Activated CD4-positive, alpha-beta T cell treated with anti-CD3 and anti-CD28 coated beads, Interleukin-2, amount 10 ng/mL, durations not matched to agents 24 days and 14 days (primary cell): ENCODE results near the gene CMKLR1. TPM values are rescaled to one million over a fixed set of nuclear protein-coding genes. Genes with fewer than 3 reads are reported as not detected.

Experiments used
- DNase-seq: peaks from one replicate; pipeline ENCODE4 v3.0.0; 2022
- H3K27ac Mint-ChIP-seq: one replicate; pipeline ENCODE4 v1.8.0; 2022; ENCODE audit warnings: mild to moderate bottlenecking, mixed read lengths
- H3K27me3 Mint-ChIP-seq: one replicate; pipeline ENCODE4 v1.8.0; 2022; ENCODE audit warnings: mixed read lengths
- H3K36me3 Mint-ChIP-seq: one replicate; pipeline ENCODE4 v1.8.0; 2022; ENCODE audit warnings: low read depth, mild to moderate bottlenecking, mixed read lengths
- H3K4me1 Mint-ChIP-seq: one replicate; pipeline ENCODE4 v1.8.0; 2021; ENCODE audit warnings: mixed read lengths
- H3K4me3 Mint-ChIP-seq: one replicate; pipeline ENCODE4 v1.8.0; 2022; ENCODE audit warnings: mild to moderate bottlenecking, moderate library complexity, mixed read lengths
- H3K9me3 Mint-ChIP-seq: one replicate; pipeline ENCODE4 v1.8.0; 2021; ENCODE audit warnings: mixed read lengths
- intact Hi-C: fragments of 100-400 bp; cut with micrococcal nuclease; formaldehyde crosslinking; loops from one replicate; pipeline ENCODE4 v1.15.1; 2023
- total RNA-seq: library from RNA; stranded (reverse); gene quantifications from 2 replicates; pipeline ENCODE4 v1.2.3, GENCODE V29; 2022

The CMKLR1 gene
- total RNA-seq, 1 donor from 2014 or later, result not detected

DNA sequence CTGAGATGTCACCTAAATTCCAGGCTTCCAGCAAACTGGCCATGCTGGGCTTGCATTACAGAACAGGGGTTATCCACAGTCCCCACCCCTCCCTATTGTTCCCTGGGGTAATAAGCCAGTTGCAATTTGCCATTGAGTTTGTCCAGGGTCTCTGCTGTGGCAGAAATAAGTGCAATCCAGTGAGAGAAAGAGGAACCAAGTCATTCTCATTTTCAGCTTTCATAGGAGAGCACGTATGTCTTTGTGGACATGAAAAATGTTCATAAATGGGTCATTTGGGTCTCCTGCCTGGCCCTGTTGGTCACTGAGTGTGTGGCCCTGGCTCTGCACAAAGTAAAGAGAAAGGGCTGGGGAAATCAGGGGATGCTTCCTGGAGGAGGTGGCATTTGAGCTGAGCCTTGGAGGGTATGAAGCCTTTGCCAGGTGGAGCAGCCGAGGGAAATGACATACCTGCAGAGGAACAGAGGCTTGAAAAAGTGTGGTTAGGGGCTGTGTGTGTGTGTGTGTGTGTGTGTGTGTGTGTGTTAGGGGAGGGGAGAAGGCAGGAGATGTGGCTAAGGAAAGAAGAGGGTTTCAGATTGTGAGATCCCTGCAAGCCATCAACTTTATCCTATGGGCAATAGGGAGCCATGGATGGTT is 29.3 kb downstream of the CMKLR1 start:
- intact Hi-C loops, result no loop called here
- no peak for DNase-seq
- peaks cover 5% of the 10 kb centered on the region for H3K27me3 Mint-ChIP-seq
- no peaks in the 10 kb centered on the region for H3K36me3 Mint-ChIP-seq
- no peak overlapping the region for H3K27ac Mint-ChIP-seq
- H3K4me1 Mint-ChIP-seq, result peaks cover 22% of the 10 kb centered on the region
- H3K4me3 Mint-ChIP-seq, result no peak overlapping the region
- H3K9me3 Mint-ChIP-seq, result no peaks in the 10 kb centered on the region

DNA sequence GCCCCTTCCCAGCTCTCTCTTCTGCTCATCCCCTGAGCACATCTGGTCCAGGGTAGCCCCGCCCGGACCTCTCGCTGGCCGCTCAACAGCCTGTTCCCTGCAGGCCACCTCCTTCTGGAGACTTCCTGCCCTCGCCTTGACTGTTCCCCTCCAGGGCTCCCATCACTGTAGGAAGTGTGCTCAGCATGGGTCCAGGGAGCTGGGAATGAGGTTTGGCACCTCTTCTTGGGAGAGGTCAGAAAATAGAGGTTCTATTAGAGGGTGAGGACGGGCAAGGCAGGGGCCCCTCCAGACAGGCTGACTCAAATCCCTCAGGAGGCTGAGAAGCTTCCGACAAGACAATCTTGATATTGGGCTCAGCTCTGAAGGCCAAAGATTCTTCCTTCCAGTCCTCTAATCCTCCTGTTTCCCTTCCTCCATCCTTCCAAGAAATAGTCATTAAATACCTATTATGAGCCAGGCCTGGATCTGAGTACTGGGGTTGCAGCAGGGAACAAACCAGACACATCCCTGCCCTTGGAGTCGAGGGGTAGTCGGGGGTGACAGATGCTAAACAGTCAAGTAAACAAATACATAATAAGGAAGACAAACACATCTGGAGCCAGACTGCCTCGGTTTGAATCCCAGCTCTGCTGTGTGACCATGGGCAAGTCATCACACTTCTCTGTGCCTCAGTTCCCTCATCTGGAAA is 30.6 kb downstream of the CMKLR1 start:
- Mint-ChIP-seq H3K4me1 (peaks cover 16% of the 10 kb centered on the region), H3K9me3 (no peaks in the 10 kb centered on the region), H3K4me3 (no peak overlapping the region), H3K27me3 (peaks cover 9% of the 10 kb centered on the region), H3K27ac (no peak overlapping the region), H3K36me3 (no peaks in the 10 kb centered on the region)
- no peak for DNase-seq
- intact Hi-C loops, result no loop called here

DNA sequence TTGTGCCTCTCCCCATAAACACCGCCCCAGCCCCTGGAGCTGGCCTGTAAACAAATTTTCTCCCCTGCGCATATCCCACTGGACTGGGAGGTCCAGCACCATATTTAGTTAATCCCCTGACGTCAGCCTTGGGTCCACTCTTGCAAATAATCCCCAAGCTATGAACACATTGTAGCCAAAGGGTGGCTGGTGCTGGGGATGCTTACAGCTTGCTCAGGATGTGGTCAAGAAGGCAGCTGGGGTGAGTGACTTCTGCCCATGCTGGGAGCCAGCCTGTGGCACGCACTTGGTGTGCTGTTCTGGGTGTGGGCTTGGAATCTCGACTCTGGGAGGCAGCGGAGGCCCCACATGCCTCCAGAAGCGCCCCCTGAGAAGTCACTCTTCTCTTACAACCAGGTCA is 32.1 kb downstream of the CMKLR1 start:
- Mint-ChIP-seq H3K36me3 (no peaks in the 10 kb centered on the region), H3K4me3 (no peak overlapping the region), H3K27ac (no peak overlapping the region), H3K27me3 (peaks cover 9% of the 10 kb centered on the region), H3K9me3 (no peaks in the 10 kb centered on the region), H3K4me1 (peaks cover 14% of the 10 kb centered on the region)
- intact Hi-C loops, result no loop called here
- no peak for DNase-seq

DNA sequence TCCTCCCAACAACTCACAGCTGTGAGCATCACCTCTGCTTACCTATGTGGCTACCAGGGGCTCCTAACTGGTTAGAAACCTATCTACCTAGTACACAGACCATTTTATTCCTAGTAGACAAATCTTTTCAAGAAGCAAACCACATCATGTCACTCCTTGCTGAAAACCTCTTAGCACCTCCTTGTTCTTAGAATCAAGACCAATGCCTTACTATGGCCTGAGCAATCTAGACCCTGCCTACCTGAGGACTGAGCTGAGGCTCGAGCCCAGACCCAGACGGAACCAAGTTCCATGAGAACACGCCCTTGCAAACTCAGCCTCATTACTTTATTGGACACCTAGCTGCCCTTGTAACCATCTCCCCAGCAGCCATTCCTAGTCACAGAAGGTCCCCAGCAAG is 32.6 kb downstream of the CMKLR1 start:
- Mint-ChIP-seq H3K27ac (no peak overlapping the region), H3K4me1 (peaks cover 14% of the 10 kb centered on the region), H3K36me3 (no peaks in the 10 kb centered on the region), H3K27me3 (peaks cover 9% of the 10 kb centered on the region), H3K9me3 (no peaks in the 10 kb centered on the region), H3K4me3 (no peak overlapping the region)
- intact Hi-C loops, result no loop called here
- no peak for DNase-seq

DNA sequence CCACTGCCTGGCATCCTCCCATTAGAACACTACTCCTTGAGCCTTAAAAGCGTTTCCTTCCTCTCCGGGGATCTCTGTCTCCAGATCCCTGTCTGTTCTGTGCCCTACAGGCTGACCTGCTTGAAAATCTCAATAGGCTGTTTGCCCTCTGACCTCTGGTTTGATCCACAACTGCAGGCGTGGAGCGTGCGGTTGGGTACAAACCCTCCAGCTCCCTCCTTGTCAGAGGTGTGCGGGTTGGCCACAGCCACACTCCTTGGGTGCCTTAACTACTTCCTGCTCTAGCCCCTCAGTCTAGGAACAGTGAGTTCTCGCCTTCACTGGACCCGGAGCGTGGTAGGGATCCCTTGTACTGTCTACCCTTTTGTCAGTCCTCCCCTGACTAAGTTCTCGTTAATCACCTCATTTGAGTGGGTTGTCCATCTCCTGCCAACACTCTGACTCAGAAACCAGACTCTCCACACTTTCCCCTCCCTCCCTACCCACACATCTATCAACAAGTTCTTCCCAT is 33.1 kb downstream of the CMKLR1 start:
- peak overlapping the region; percentile 21 for H3K4me3 Mint-ChIP-seq
- H3K27ac Mint-ChIP-seq, result peak overlapping the region; percentile 13
- H3K36me3 Mint-ChIP-seq, result no peaks in the 10 kb centered on the region
- no peaks in the 10 kb centered on the region for H3K9me3 Mint-ChIP-seq
- H3K27me3 Mint-ChIP-seq, result peaks cover 9% of the 10 kb centered on the region
- H3K4me1 Mint-ChIP-seq, result peaks cover 14% of the 10 kb centered on the region
- intact Hi-C loops, result no loop called here
- DNase-seq, result no peak

DNA sequence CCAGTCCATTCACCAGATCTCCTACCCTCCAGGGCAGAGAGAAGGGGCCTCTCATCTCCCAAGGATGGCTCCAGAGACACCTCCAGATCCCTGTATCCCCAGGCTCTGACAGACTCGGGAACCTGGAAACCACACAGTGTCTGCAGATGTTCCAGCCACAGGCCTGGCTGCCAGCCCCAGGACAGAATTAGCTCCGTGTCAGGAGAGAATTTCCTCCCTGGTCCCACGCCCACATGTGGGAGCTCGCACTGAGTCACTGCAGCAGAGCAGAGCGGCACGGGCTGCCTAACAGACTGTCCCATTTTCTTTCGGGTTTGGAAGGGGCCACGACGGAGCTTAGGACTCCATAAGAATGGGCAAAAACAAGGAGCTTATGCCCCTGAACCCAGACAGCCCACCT is 33.6 kb downstream of the CMKLR1 start:
- Mint-ChIP-seq H3K9me3 (no peaks in the 10 kb centered on the region), H3K36me3 (no peaks in the 10 kb centered on the region), H3K4me1 (peaks cover 14% of the 10 kb centered on the region), H3K27ac (no peak overlapping the region), H3K27me3 (peaks cover 9% of the 10 kb centered on the region), H3K4me3 (no peak overlapping the region)
- no peak for DNase-seq
- intact Hi-C loops, result no loop called here

DNA sequence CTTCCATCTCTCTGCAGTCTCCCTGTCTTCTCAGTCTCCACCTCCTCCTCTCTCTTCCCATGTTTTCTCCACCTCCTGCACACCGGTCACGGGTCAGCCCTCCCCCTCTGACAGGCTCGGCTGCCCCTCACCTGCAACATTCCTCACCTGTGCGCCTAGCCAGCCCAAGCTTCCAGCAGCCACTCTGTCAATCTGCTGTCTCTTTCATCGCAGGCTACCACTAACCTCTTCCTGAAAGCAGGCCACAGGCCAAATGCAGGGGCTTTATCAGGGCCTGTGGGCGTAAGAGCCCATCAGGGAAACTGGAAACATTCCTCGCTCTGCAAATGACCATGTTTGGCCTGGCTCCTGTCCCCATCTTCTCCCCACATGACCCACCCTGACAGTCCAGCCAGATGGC is 34.5 kb downstream of the CMKLR1 start:
- no peak overlapping the region for H3K27ac Mint-ChIP-seq

DNA sequence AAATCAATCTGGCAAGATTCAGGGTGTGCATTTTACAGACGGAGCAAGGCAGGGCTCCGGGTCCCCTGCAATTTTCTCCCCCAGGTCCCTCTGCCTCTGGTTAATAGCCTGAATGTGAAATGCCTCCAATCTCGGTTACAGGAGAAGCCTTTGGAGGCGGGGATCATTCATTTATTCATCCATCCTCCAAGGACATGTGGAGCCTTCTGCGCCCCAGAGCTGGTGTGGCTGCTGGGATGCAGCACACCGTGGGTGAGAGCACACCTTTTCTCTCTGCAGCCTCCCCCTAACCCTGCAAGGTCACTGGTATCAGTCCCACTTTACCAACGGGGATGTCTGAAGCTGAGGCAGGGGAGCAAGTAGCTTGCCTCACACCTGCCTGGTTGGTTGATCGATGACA is 35.4 kb downstream of the CMKLR1 start:
- peaks cover 14% of the 10 kb centered on the region for H3K4me1 Mint-ChIP-seq

More for the DNA sequence above, 34.5 kb downstream of the CMKLR1 start:
- H3K9me3 Mint-ChIP-seq, result no peaks in the 10 kb centered on the region
- H3K36me3 Mint-ChIP-seq, result no peaks in the 10 kb centered on the region
- peaks cover 9% of the 10 kb centered on the region for H3K27me3 Mint-ChIP-seq
- no peak for DNase-seq
- no peak overlapping the region for H3K4me3 Mint-ChIP-seq
- H3K4me1 Mint-ChIP-seq, result peaks cover 14% of the 10 kb centered on the region
- intact Hi-C loops, result no loop called here

DNA sequence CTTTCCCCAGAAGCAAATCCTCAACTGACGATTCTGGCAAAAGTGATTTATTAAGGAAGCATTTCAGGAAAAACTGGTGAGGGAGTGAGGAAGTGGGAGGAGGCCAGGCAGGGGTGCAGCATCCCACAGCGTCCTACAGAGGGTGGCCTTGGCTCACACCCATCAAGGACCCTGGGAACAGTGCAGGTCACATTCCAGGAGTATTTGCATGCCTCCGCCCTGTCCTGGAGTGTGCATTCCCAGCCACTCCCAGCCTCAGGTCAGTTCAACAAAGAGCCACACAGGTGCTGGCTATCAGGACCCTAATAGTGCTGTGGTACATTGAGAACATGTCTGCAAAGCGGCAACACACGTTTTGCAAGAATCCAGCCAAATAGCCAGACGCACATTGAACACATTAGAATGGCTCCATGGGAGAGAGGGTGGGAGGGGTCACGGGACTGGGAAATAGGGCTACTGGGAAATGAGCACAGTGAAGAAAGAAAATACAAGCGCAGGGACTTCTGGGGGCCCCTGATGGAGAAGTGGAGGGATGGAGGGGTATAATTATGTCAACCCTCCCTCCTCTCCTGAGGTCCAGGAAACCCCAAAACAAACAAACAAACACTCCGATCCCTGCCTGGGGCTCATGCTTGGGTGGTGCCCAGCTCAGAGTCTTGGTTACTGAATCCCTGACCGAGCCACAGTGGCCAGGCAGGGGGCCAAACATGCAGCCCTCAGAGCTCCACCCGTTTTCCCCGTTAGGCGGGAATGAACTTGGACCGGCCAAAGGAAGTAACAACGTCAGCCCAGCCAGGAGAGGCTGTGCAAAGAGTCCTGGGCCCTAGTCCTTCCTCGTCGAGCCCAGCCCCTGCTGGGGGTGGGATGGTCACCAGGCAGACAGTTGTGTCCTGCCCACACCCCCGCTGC is 36.5 kb downstream of the CMKLR1 start:
- peaks cover 14% of the 10 kb centered on the region for H3K4me1 Mint-ChIP-seq
- peaks cover 9% of the 10 kb centered on the region for H3K27me3 Mint-ChIP-seq
- intact Hi-C loops, result no loop called here
- no peaks in the 10 kb centered on the region for H3K9me3 Mint-ChIP-seq
- DNase-seq, result no peak
- H3K27ac Mint-ChIP-seq, result no peak overlapping the region
- H3K4me3 Mint-ChIP-seq, result no peak overlapping the region
- H3K36me3 Mint-ChIP-seq, result no peaks in the 10 kb centered on the region

More for the DNA sequence above, 35.4 kb downstream of the CMKLR1 start:
- intact Hi-C loops, result no loop called here
- Mint-ChIP-seq H3K4me3 (no peak overlapping the region), H3K36me3 (no peaks in the 10 kb centered on the region), H3K27ac (no peak overlapping the region), H3K27me3 (peaks cover 9% of the 10 kb centered on the region), H3K9me3 (no peaks in the 10 kb centered on the region)
- no peak for DNase-seq

DNA sequence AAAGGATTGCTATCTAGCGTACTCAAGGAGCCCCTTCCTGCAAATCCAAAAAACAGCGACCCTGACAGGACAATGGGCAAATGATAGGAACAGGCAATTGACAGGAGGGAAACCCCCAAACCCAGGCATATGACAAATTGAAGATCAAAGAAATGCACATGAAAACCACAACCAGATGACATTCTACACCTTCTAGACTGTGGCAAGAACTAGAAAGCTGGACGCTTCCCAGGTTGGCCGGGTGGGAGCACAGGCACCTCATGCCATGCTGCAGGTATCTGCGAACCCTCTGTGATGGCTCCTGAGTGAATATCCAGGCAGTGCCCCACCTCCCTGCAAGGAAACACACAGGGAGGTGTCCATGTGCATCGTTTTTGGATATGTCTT is 37.1 kb downstream of the CMKLR1 start:
- H3K4me3 Mint-ChIP-seq, result no peak overlapping the region
- H3K27me3 Mint-ChIP-seq, result peaks cover 9% of the 10 kb centered on the region
- H3K27ac Mint-ChIP-seq, result no peak overlapping the region
- H3K9me3 Mint-ChIP-seq, result no peaks in the 10 kb centered on the region
- no peak for DNase-seq
- H3K4me1 Mint-ChIP-seq, result peaks cover 14% of the 10 kb centered on the region
- no peaks in the 10 kb centered on the region for H3K36me3 Mint-ChIP-seq
- intact Hi-C loops, result no loop called here

DNA sequence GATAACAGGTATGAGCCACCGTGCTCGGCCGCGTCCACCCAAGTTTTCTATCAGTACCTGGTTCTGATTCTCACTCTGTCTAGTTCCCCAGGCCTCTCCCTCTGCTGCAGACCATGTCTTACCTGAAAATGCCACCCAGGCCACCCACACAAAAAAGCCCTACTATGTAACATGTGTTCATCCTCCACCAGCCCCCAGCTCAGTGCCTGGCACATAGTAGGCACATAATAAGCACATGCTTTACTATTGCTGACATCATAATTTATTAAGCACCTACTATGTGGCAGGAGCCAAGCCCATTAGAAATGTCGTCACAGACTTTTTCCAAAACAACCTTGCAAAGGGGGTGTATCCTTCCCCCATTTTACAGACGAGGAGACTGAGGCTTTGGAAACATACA is 37.8 kb downstream of the CMKLR1 start:
- no peak overlapping the region for H3K27ac Mint-ChIP-seq
- intact Hi-C loops, result no loop called here
- H3K4me1 Mint-ChIP-seq, result peaks cover 7% of the 10 kb centered on the region
- H3K9me3 Mint-ChIP-seq, result no peaks in the 10 kb centered on the region
- peaks cover 6% of the 10 kb centered on the region for H3K27me3 Mint-ChIP-seq
- no peak for DNase-seq
- H3K4me3 Mint-ChIP-seq, result no peak overlapping the region
- no peaks in the 10 kb centered on the region for H3K36me3 Mint-ChIP-seq

DNA sequence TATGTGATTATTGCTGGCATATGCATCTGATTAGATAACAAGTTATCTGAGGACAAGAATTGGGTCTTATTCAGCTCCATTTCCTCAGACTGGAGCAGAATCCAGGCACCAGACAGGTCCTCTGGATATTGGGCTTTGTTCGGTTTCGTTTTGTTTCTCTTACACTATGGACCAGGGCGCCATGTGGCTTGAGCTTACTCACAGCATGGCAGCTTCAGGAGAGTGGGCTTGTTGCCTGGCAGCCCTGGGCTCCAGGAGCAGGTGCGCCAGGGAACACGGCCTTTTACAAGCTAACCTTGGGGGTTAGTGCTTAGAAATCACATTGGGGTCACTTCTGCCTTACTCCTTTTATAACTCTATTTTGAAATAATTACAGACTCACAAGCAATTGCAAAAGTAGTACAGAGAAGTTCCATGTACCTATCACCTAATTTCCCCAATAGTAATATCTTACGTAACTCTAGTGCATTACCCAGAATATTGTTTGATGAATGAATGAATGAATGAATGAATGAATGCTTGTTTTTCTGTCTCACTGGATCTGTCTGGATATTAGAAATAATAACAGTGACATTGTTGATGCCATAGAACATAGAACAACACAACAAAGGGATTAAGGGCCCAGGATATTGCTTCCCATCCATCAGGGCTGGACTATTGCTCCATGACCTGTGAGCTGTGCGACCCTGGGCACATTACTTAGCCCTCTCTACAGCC is 39.0 kb downstream of the CMKLR1 start:
- Mint-ChIP-seq H3K27ac (no peak overlapping the region), H3K4me1 (no peaks in the 10 kb centered on the region)

DNA sequence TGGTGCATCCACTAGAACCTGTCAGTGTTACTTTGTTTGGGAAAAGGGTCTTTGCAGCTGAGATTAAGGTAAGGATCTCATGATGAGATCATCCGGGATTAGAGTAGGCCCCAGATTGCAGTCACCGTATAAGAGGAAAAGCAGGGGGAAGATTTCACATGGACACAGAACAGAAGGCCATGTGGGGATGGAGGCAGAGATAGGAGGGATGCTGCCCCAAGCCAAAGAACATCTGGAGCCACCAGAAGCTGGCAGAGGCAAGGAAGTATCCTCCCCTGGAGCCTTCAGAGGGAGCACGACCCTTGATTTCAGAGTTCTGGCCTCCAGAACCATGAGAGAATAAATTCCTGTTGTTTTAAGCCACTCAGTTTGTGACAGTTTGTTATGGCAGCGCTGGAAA is 39.6 kb downstream of the CMKLR1 start:
- no peak for DNase-seq
- H3K27me3 Mint-ChIP-seq, result peaks cover 4% of the 10 kb centered on the region
- no peak overlapping the region for H3K27ac Mint-ChIP-seq
- no peak overlapping the region for H3K4me3 Mint-ChIP-seq
- intact Hi-C loops, result no loop called here
- H3K36me3 Mint-ChIP-seq, result no peaks in the 10 kb centered on the region
- no peaks in the 10 kb centered on the region for H3K9me3 Mint-ChIP-seq
- no peaks in the 10 kb centered on the region for H3K4me1 Mint-ChIP-seq

More for the DNA sequence above, 39.0 kb downstream of the CMKLR1 start:
- no peak for DNase-seq
- Mint-ChIP-seq H3K27me3 (peaks cover 5% of the 10 kb centered on the region), H3K4me3 (no peak overlapping the region), H3K36me3 (no peaks in the 10 kb centered on the region), H3K9me3 (no peaks in the 10 kb centered on the region)
- intact Hi-C loops, result no loop called here
